Tibial artery (tissue), 4 donors: Measurements from ENCODE around the gene HTR7.
A peak's percentile ranks its signal among the peaks of the same experiment; 100 is the strongest.
"Not testable (repeated sequence)": the region's sequence is repeated elsewhere in the genome, so short reads cannot be mapped to it uniquely, and the experiment has no call there.

Experiments
- DNase-seq, 2 donors: peaks; one replicate each; pipeline ENCODE4 v3.0.0-alpha.2; 2019
- H3K27ac ChIP-seq, 2 donors: fragments of 200-600 bp; sonication (generic) in 1 of 2; 1 replicate in 1 of 2; 2 replicates in 1 of 2; pipeline ENCODE4 v1.5.1; 2018 to 2019; ENCODE audit warnings: mild to moderate bottlenecking in 1 of 2
- H3K27me3 ChIP-seq, 2 donors: fragments of 200-600 bp; sonication (generic) in 1 of 2; one replicate each; pipeline versions ENCODE4 v1.5.1 to v1.6.0; 2016 to 2019
- H3K36me3 ChIP-seq, 3 donors: fragments of 200-600 bp; sonication (generic) in 2 of 3; one replicate each; pipeline ENCODE4 v1.5.1; 2016 to 2019; ENCODE audit warnings: mild to moderate bottlenecking in 2 of 3
- H3K4me1 ChIP-seq, 4 donors: fragments of 200-600 bp; sonication (generic) in 2 of 4; 1 replicate in 3 of 4; 2 replicates in 1 of 4; pipeline ENCODE4 v1.5.1; 2016 to 2019
- H3K4me3 ChIP-seq, 2 donors: fragments of 200-600 bp; sonication (generic) in 1 of 2; 1 replicate in 1 of 2; 2 replicates in 1 of 2; pipeline ENCODE4 v1.5.1; 2018 to 2019; ENCODE audit warnings: mild to moderate bottlenecking in 2 of 2
- H3K9me3 ChIP-seq, 3 donors: fragments of 200-600 bp; sonication (generic) in 1 of 3; one replicate each; pipeline ENCODE4 v1.5.1; 2016 to 2019
- CTCF ChIP-seq, 2 experiments: fragments of 200-600 bp in 1 of 2; fragments of 450-650 bp in 1 of 2; IDR thresholded peaks; one replicate each; pipeline ENCODE4 v1.5.1; 2017 to 2019; ENCODE audit warnings: antibody characterized with exemption in 2 of 2, mild to moderate bottlenecking in 1 of 2, moderate library complexity in 1 of 2
- intact Hi-C: fragments of 100-400 bp; cut with DNase I; formaldehyde crosslinking; loops from one replicate; pipeline ENCODE4 v1.15.0; 2023; ENCODE audit warnings: low total_unique reads

HTR7 gene

GRCh38 chr10:90857635-90858460, at the start of gene HTR7:
Gene HTR7 (minus strand): TSS chr10:90858039. CDS start chr10:90857671, 368 bp downstream.
- DNase-seq = peak; percentile 38 to 73
- Histone ChIP-seq H3K27ac (peak within 1 kb of the TSS; percentile 38 to 39), H3K27me3 (peaks cover 0 to 36% of the 10 kb centered on the region in 2 donors), H3K9me3 (no peaks in the 10 kb centered on the region), H3K4me3 (peak within 1 kb of the TSS; percentile 56 to 79), H3K4me1 (peaks cover 0 to 11% (median 9%) of the 10 kb centered on the region in 4 donors), H3K36me3 (no peaks in the 10 kb centered on the region)
- peak; percentile 35 to 55 for TF ChIP-seq CTCF (IDR thresholded peaks at IDR 0.05)
- intact Hi-C loops = no loop called here

- Histone ChIP-seq H3K27me3 (no peaks in the 10 kb centered on the region), H3K4me3 (no peak overlapping the region), H3K9me3 (no peaks in the 10 kb centered on the region), H3K36me3 (peaks cover 15 to 36% (median 26%) of the 10 kb centered on the region in 3 donors), H3K4me1 (no peaks in the 10 kb centered on the region), H3K27ac (no peak overlapping the region)
- no peak for TF ChIP-seq CTCF (IDR thresholded peaks at IDR 0.05)
- intact Hi-C loops = no loop called here
- DNase-seq = no peak
Measured at GRCh38 chr10:90906596-90906995, 48.8 kb upstream of the HTR7 start.

GRCh38 chr10:90905925-90906324, 48.1 kb upstream of the HTR7 start:
- Histone ChIP-seq H3K4me3 (no peak overlapping the region), H3K36me3 (peaks cover 15 to 41% (median 28%) of the 10 kb centered on the region in 3 donors), H3K9me3 (no peaks in the 10 kb centered on the region), H3K4me1 (no peaks in the 10 kb centered on the region), H3K27ac (no peak overlapping the region), H3K27me3 (no peaks in the 10 kb centered on the region)
- TF ChIP-seq CTCF (IDR thresholded peaks at IDR 0.05) = no peak
- no peak for DNase-seq
- intact Hi-C loops = no loop called here

GRCh38 chr10:90896916-90897315, 39.1 kb upstream of the HTR7 start:
- intact Hi-C loops, DNase-seq, H3K27me3 ChIP-seq, H3K4me3 ChIP-seq, H3K9me3 ChIP-seq, H3K4me1 ChIP-seq, H3K27ac ChIP-seq: not testable (repeated sequence)
- H3K36me3 ChIP-seq = peaks cover 41 to 75% (median 44%) of the 10 kb centered on the region in 3 donors

GRCh38 chr10:90893190-90893589, 35.4 kb upstream of the HTR7 start:
- peaks cover 51 to 87% (median 67%) of the 10 kb centered on the region in 3 donors for H3K36me3 ChIP-seq
- H3K27ac ChIP-seq = no peak overlapping the region
- DNase-seq = no peak
- no peaks in the 10 kb centered on the region for H3K4me1 ChIP-seq
- no peak for TF ChIP-seq CTCF (IDR thresholded peaks at IDR 0.05)
- H3K9me3 ChIP-seq = no peaks in the 10 kb centered on the region
- no peak overlapping the region for H3K4me3 ChIP-seq
- no peaks in the 10 kb centered on the region for H3K27me3 ChIP-seq
- intact Hi-C loops = no loop called here

GRCh38 chr10:90890347-90890746, 32.5 kb upstream of the HTR7 start:
- intact Hi-C loops = no loop called here
- no peak for DNase-seq
- Histone ChIP-seq H3K4me1 (peaks cover 0 to 1% (median 0%) of the 10 kb centered on the region in 4 donors), H3K36me3 (peaks cover 42 to 92% (median 71%) of the 10 kb centered on the region in 3 donors), H3K9me3 (no peaks in the 10 kb centered on the region), H3K27ac (no peak overlapping the region), H3K27me3 (no peaks in the 10 kb centered on the region), H3K4me3 (no peak overlapping the region)
- no peak for TF ChIP-seq CTCF (IDR thresholded peaks at IDR 0.05)
